ENCODE results near the gene PGAM1. TPM values are rescaled to one million over a fixed set of nuclear protein-coding genes. Genes with fewer than 3 reads are reported as not detected.
"Not testable (repeated sequence)": the region's sequence is repeated elsewhere in the genome, so short reads cannot be mapped to it uniquely, and the experiment has no call there.

Gene PGAM1
- polyA plus RNA-seq, 2 donors = 72.5 to 354 TPM

DNA sequence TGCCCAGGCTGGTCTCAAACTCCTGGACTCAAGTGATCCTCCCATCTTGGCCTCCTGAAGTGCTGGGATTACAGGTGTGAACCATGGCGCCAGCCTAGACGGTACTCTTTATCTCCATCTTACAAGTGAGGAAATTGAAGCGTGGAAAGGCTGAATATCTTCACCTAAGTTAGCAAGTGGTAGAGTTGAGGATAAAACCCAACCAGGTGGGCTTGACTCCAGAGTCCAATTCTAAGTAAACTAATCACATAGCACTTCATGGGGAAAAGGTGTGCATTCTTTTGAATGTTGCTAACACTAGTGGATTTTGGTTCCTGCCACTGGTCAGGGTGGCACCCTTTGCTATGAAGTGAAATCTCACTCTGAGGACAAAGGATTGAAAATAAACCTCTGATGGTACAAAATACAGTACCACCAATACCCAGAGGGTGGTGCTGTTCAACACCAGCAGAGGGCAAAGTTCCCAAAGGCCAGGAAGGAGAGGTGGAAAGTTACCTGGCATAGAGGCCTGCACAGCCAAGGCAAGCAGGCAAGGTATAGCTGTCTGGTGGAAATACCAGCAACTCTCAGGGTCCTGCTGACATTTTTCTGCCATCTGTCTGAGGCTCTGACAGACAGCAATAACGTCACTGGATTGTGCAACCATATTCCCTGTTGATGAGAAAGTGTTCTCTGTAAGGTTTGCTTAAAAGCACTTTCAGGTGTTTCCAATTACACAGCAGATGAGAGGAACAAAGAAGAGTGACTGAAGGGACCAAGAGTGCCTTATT lies 37.6 kb downstream of the PGAM1 start:
- no peaks in the 10 kb centered on the region for H3K4me1 ChIP-seq (ENCODE audit: control insufficient read depth in 2 of 2, insufficient read depth in 2 of 2, low read length in 1 of 2)
- H3K4me3 ChIP-seq (ENCODE audit: low read depth in 1 of 2, low read length in 2 of 2) = no peak overlapping the region
- no peaks in the 10 kb centered on the region for H3K9me3 ChIP-seq (ENCODE audit: control insufficient read depth in 2 of 2, insufficient read depth in 1 of 2, low read depth in 1 of 2, low read length in 1 of 2)
- peaks cover 33 to 54% of the 10 kb centered on the region in 2 donors for H3K36me3 ChIP-seq (ENCODE audit: control insufficient read depth in 2 of 2, insufficient read depth in 2 of 2, low read length in 1 of 2)
- WGBS, 2 donors = 71 to 78% methylated on average over 4 of the region's 4 CpGs
- H3K27me3 ChIP-seq (ENCODE audit: control insufficient read depth in 1 of 2, insufficient read depth in 2 of 2, low read length in 2 of 2) = no peaks in the 10 kb centered on the region
- no peak overlapping the region for H3K27ac ChIP-seq (ENCODE audit: low read depth in 2 of 2, low read length in 1 of 2)

DNA sequence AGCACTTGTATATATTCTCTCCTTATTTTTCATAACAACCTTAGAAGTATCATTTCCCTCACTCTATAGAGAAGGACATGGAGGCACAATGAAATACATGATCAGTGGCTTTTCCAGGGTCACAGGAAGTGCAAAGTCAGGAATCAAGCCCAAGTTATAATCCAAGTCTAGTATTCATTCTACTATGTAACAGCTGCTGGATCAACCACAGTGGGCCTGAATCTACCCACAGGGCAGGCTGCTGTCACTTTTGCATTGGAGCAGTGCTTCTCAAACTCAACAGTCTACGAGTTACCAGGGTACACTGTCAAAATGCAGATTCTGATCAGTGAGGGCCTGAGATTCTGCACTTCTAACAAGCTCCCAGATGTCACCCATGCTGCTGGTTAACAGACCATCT lies 38.2 kb downstream of the PGAM1 start:
- H3K27me3 ChIP-seq (ENCODE audit: control insufficient read depth in 1 of 2, insufficient read depth in 2 of 2, low read length in 2 of 2) = no peaks in the 10 kb centered on the region
- H3K36me3 ChIP-seq (ENCODE audit: control insufficient read depth in 2 of 2, insufficient read depth in 2 of 2, low read length in 1 of 2) = peaks cover 34 to 55% of the 10 kb centered on the region in 2 donors
- 46 to 61% methylated on average over 1 of the region's 1 CpG for WGBS, 2 donors
- H3K9me3 ChIP-seq (ENCODE audit: control insufficient read depth in 2 of 2, insufficient read depth in 1 of 2, low read depth in 1 of 2, low read length in 1 of 2) = no peaks in the 10 kb centered on the region
- H3K27ac ChIP-seq (ENCODE audit: low read depth in 2 of 2, low read length in 1 of 2) = no peak overlapping the region
- H3K4me1 ChIP-seq (ENCODE audit: control insufficient read depth in 2 of 2, insufficient read depth in 2 of 2, low read length in 1 of 2) = peaks cover 0 to 4% of the 10 kb centered on the region in 2 donors
- no peak overlapping the region for H3K4me3 ChIP-seq (ENCODE audit: low read depth in 1 of 2, low read length in 2 of 2)

DNA sequence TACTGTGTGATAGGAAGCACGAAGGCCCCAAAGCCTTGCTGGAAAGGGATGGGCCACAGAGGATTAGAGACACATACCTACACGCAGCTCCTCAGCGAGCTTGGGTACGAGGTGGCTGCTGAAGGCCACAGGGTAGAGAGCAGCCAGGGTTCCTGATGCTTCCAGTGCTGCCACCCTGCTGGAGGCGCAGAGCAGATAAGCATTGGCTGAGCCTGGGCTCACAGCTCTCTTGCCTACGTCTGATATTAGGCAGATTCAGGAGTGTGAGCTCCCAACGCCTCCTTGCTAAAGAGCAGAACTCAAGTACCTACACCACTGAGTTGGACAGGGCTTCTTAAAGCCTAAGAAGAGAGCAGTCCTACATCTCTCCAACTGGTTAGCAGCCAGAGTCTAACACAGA lies 40.0 kb downstream of the PGAM1 start:
- Histone ChIP-seq H3K9me3 (ENCODE audit: control insufficient read depth in 2 of 2, insufficient read depth in 1 of 2, low read depth in 1 of 2, low read length in 1 of 2) (no peaks in the 10 kb centered on the region), H3K27me3 (ENCODE audit: control insufficient read depth in 1 of 2, insufficient read depth in 2 of 2, low read length in 2 of 2) (no peaks in the 10 kb centered on the region), H3K27ac (ENCODE audit: low read depth in 2 of 2, low read length in 1 of 2) (no peak overlapping the region), H3K4me1 (ENCODE audit: control insufficient read depth in 2 of 2, insufficient read depth in 2 of 2, low read length in 1 of 2) (peaks cover 0 to 4% of the 10 kb centered on the region in 2 donors), H3K4me3 (ENCODE audit: low read depth in 1 of 2, low read length in 2 of 2) (no peak overlapping the region), H3K36me3 (ENCODE audit: control insufficient read depth in 2 of 2, insufficient read depth in 2 of 2, low read length in 1 of 2) (peaks cover 34 to 52% of the 10 kb centered on the region in 2 donors)
- WGBS, 2 donors = 91 to 98% methylated on average over 7 of the region's 7 CpGs

DNA sequence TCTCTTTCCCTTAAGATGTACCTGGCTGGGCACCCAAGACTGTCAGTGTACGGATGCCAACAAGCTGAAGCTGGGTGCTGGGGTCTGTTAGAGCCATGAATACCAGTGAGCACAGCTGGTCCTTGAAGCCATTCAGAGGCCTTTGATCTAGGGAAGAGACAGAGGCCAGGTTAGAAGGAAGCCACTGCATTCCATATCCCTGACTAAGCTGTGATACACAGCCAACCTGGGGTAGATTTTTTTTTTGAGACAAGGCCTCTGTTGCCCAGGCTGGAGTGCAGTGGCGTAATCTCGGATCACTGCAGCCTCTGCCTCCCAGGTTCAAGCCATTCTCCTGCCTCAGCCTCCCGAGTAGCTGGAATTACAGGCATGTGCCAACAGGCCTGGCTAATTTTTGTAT lies 40.8 kb downstream of the PGAM1 start:
- H3K27ac ChIP-seq (ENCODE audit: low read depth in 2 of 2, low read length in 1 of 2) = no peak overlapping the region
- H3K9me3 ChIP-seq (ENCODE audit: control insufficient read depth in 2 of 2, insufficient read depth in 1 of 2, low read depth in 1 of 2, low read length in 1 of 2) = no peaks in the 10 kb centered on the region
- H3K36me3 ChIP-seq (ENCODE audit: control insufficient read depth in 2 of 2, insufficient read depth in 2 of 2, low read length in 1 of 2) = peaks cover 34 to 47% of the 10 kb centered on the region in 2 donors
- H3K4me3 ChIP-seq (ENCODE audit: low read depth in 1 of 2, low read length in 2 of 2) = no peak overlapping the region
- peaks cover 0 to 4% of the 10 kb centered on the region in 2 donors for H3K4me1 ChIP-seq (ENCODE audit: control insufficient read depth in 2 of 2, insufficient read depth in 2 of 2, low read length in 1 of 2)
- 62 to 79% methylated on average over 4 of the region's 4 CpGs for WGBS, 2 donors
- no peaks in the 10 kb centered on the region for H3K27me3 ChIP-seq (ENCODE audit: control insufficient read depth in 1 of 2, insufficient read depth in 2 of 2, low read length in 2 of 2)

DNA sequence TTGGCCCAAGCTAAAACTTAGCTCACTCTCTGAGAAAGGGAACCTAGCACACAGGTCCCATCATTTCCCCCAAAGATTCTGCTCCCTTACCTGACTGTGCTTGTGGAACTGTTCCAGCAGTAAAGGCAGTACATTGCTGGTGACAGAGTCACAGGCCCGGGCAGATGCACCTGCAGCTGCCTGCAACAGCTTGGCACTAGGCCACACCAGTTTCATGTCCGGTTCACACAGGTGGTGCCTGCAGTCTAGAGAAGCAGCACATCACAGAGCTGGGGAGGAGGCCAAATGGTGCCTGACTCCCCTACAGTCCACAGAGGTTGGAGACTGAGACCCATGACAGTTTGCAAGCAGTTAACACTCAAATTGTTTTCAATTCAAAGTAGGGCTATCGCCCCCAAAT lies 42.2 kb downstream of the PGAM1 start:
- Histone ChIP-seq H3K27me3 (ENCODE audit: control insufficient read depth in 1 of 2, insufficient read depth in 2 of 2, low read length in 2 of 2) (no peaks in the 10 kb centered on the region), H3K4me1 (ENCODE audit: control insufficient read depth in 2 of 2, insufficient read depth in 2 of 2, low read length in 1 of 2) (peaks cover 0 to 4% of the 10 kb centered on the region in 2 donors), H3K4me3 (ENCODE audit: low read depth in 1 of 2, low read length in 2 of 2) (no peak overlapping the region), H3K9me3 (ENCODE audit: control insufficient read depth in 2 of 2, insufficient read depth in 1 of 2, low read depth in 1 of 2, low read length in 1 of 2) (no peaks in the 10 kb centered on the region), H3K27ac (ENCODE audit: low read depth in 2 of 2, low read length in 1 of 2) (peak overlapping the region in 1 of 2 donors; percentile 1), H3K36me3 (ENCODE audit: control insufficient read depth in 2 of 2, insufficient read depth in 2 of 2, low read length in 1 of 2) (peaks cover 24 to 42% of the 10 kb centered on the region in 2 donors)
- WGBS, 2 donors = 59 to 60% methylated on average over 3 of the region's 3 CpGs

DNA sequence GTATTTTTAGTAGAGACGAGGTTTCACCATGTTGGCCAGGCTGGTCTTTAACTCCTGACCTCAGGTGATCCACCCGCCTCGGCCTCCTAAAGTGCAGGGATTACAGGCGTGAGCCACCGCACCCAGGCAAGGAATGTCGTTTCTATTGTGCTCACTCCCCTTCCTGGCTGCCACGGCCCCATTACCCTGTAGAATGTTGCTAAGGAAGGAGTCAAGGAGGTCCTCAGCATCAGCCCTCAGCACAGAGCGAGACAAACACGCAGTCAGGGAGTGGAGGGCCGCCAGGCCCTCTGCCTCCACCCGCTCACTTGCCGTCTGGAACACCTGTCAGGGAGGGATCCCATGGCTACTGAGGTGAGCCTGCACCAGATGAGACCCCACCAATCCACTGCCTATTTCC lies 42.8 kb downstream of the PGAM1 start:
- H3K9me3 ChIP-seq (ENCODE audit: control insufficient read depth in 2 of 2, insufficient read depth in 1 of 2, low read depth in 1 of 2, low read length in 1 of 2); H3K27ac ChIP-seq (ENCODE audit: low read depth in 2 of 2, low read length in 1 of 2); H3K27me3 ChIP-seq (ENCODE audit: control insufficient read depth in 1 of 2, insufficient read depth in 2 of 2, low read length in 2 of 2); H3K4me3 ChIP-seq (ENCODE audit: low read depth in 1 of 2, low read length in 2 of 2); H3K4me1 ChIP-seq (ENCODE audit: control insufficient read depth in 2 of 2, insufficient read depth in 2 of 2, low read length in 1 of 2): not testable (repeated sequence)
- 80 to 82% methylated on average over 12 of the region's 12 CpGs for WGBS, 2 donors
- peaks cover 24 to 41% of the 10 kb centered on the region in 2 donors for H3K36me3 ChIP-seq (ENCODE audit: control insufficient read depth in 2 of 2, insufficient read depth in 2 of 2, low read length in 1 of 2)

DNA sequence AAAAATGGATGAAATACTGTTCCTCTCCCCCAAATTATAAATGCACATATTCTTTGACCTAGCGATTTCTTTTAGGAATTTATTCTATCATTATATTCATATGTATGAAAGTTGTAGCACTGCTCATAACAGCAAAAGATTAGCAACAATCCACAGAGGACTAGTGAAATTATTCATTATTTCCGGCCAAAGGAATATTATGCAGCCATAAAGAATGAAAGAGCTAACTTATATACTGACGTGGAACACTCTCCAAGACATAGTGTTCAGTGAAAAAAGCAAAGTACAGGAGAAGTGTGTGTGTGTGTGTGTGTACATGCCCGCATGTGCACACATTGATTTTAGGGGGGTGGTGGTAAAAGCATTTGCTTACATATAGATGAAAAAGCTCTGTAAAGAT lies 48.9 kb downstream of the PGAM1 start:
- H3K4me1 ChIP-seq (ENCODE audit: control insufficient read depth in 2 of 2, insufficient read depth in 2 of 2, low read length in 1 of 2) = no peaks in the 10 kb centered on the region
- 97 to 98% methylated on average over 4 of the region's 4 CpGs for WGBS, 2 donors
- H3K27me3 ChIP-seq (ENCODE audit: control insufficient read depth in 1 of 2, insufficient read depth in 2 of 2, low read length in 2 of 2) = no peaks in the 10 kb centered on the region
- no peak overlapping the region for H3K4me3 ChIP-seq (ENCODE audit: low read depth in 1 of 2, low read length in 2 of 2)
- peaks cover 21 to 31% of the 10 kb centered on the region in 2 donors for H3K36me3 ChIP-seq (ENCODE audit: control insufficient read depth in 2 of 2, insufficient read depth in 2 of 2, low read length in 1 of 2)
- H3K27ac ChIP-seq (ENCODE audit: low read depth in 2 of 2, low read length in 1 of 2) = no peak overlapping the region
- no peaks in the 10 kb centered on the region for H3K9me3 ChIP-seq (ENCODE audit: control insufficient read depth in 2 of 2, insufficient read depth in 1 of 2, low read depth in 1 of 2, low read length in 1 of 2)

DNA sequence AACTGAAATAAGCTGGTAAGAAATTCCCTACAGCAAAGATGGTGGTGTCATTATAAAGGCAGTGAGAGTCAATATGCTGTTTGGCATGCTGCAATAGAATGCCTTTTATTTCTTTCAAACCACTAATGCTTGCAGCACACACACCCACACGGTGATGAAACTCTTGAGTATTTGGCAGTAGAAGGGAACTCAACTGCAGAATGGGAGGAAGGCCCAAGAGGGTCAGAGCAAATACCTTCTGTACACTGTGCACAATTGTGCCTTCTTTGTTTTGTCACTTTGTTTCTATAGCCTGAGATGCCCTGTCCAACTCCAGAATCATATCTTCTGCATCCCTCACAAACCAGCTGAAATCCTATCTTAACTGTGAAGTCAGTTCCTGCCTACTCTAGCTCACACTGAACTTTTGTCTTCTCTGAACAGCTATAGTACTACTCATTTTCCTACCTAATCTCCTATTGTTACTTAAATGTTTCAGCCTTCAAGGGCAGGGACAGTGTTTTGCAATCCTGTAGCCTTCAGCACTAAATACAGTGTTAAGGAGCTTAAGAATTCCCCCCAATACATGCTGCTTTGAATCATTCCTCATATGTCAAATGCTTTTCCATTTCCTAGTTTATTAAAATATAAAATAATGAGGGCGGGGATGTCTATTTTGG lies 50.1 kb downstream of the PGAM1 start:
- 62 to 70% methylated on average over 2 of the region's 2 CpGs for WGBS, 2 donors
- no peaks in the 10 kb centered on the region for H3K27me3 ChIP-seq (ENCODE audit: control insufficient read depth in 1 of 2, insufficient read depth in 2 of 2, low read length in 2 of 2)
- H3K9me3 ChIP-seq (ENCODE audit: control insufficient read depth in 2 of 2, insufficient read depth in 1 of 2, low read depth in 1 of 2, low read length in 1 of 2) = no peaks in the 10 kb centered on the region
- no peak overlapping the region for H3K4me3 ChIP-seq (ENCODE audit: low read depth in 1 of 2, low read length in 2 of 2)
- H3K4me1 ChIP-seq (ENCODE audit: control insufficient read depth in 2 of 2, insufficient read depth in 2 of 2, low read length in 1 of 2) = peaks cover 0 to 4% of the 10 kb centered on the region in 2 donors
- H3K27ac ChIP-seq (ENCODE audit: low read depth in 2 of 2, low read length in 1 of 2) = peak overlapping the region in 1 of 2 donors; percentile 27
- peaks cover 16 to 29% of the 10 kb centered on the region in 2 donors for H3K36me3 ChIP-seq (ENCODE audit: control insufficient read depth in 2 of 2, insufficient read depth in 2 of 2, low read length in 1 of 2)

DNA sequence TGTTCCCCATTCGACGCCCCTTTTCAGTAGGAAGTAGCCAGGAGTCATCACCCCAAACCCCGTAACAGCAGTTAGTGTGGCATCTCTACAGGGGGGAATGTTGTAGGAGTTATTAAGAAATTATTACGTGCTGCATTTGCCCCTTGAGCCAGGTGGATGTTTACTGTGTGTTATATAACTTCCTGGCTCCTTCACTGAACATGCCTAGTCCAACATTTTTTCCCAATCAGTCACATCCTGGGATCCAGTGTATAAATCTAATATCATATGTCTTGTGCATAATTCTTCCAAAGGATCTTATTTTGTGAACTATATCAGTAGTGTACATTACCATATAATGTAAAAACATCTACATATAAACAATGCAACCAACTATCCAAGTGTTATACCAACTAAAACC lies 53.4 kb downstream of the PGAM1 start:
- H3K4me3 ChIP-seq (ENCODE audit: low read depth in 1 of 2, low read length in 2 of 2); H3K27ac ChIP-seq (ENCODE audit: low read depth in 2 of 2, low read length in 1 of 2); H3K27me3 ChIP-seq (ENCODE audit: control insufficient read depth in 1 of 2, insufficient read depth in 2 of 2, low read length in 2 of 2); H3K9me3 ChIP-seq (ENCODE audit: control insufficient read depth in 2 of 2, insufficient read depth in 1 of 2, low read depth in 1 of 2, low read length in 1 of 2); H3K4me1 ChIP-seq (ENCODE audit: control insufficient read depth in 2 of 2, insufficient read depth in 2 of 2, low read length in 1 of 2): not testable (repeated sequence)
- H3K36me3 ChIP-seq (ENCODE audit: control insufficient read depth in 2 of 2, insufficient read depth in 2 of 2, low read length in 1 of 2) = peaks cover 16 to 21% of the 10 kb centered on the region in 2 donors
- WGBS, 2 donors = 79 to 82% methylated on average over 4 of the region's 4 CpGs
